ENCODE data around the gene LETM1. TPM values are rescaled to one million over a fixed set of nuclear protein-coding genes. Genes with fewer than 3 reads are reported as not detected.
"Not testable (repeated sequence)": the region's sequence is repeated elsewhere in the genome, so short reads cannot be mapped to it uniquely, and the experiment has no call there.

LETM1 gene
- total and polyA plus RNA-seq, 2 donors (not counting 1 experiment from before 2014, with no cell fraction given) = 28.5 to 45.1 TPM

DNA sequence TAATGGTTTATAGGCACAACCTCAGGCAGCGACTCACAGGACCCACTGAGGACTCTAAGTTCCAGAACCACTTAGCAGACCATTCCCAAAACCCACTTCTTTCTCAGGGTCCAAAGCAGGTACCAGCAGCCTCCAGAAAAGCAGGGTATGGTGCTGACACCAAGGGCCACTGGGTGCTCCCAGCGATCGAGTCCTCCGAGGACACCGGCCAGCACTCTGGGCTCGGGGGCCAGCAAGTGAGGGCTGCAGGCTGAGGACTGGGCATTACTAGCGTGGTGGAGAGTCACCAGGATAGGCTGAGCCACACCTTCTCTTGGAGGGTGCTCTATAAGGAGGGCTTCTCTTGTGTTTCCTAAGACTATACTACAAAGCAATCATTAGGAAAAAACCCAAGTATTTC lies 19.3 kb downstream of the LETM1 start:
- H3K4me1 Mint-ChIP-seq = peaks cover 23% of the 10 kb centered on the region
- peaks cover 21% of the 10 kb centered on the region for H3K79me2 ChIP-seq (ENCODE audit: control insufficient read depth, insufficient read depth, low read length)
- peaks cover 7% of the 10 kb centered on the region for H4K20me1 ChIP-seq (ENCODE audit: control insufficient read depth, insufficient read depth, low read length, poor library complexity, severe bottlenecking)
- no peak overlapping the region for H2AFZ ChIP-seq (ENCODE audit: insufficient read depth, low read depth, low read length, poor library complexity, severe bottlenecking)
- no peak overlapping the region for H3K9ac ChIP-seq (ENCODE audit: low read length)
- H3K27me3 Mint-ChIP-seq = no peaks in the 10 kb centered on the region
- TF ChIP-seq, protein P1, sequence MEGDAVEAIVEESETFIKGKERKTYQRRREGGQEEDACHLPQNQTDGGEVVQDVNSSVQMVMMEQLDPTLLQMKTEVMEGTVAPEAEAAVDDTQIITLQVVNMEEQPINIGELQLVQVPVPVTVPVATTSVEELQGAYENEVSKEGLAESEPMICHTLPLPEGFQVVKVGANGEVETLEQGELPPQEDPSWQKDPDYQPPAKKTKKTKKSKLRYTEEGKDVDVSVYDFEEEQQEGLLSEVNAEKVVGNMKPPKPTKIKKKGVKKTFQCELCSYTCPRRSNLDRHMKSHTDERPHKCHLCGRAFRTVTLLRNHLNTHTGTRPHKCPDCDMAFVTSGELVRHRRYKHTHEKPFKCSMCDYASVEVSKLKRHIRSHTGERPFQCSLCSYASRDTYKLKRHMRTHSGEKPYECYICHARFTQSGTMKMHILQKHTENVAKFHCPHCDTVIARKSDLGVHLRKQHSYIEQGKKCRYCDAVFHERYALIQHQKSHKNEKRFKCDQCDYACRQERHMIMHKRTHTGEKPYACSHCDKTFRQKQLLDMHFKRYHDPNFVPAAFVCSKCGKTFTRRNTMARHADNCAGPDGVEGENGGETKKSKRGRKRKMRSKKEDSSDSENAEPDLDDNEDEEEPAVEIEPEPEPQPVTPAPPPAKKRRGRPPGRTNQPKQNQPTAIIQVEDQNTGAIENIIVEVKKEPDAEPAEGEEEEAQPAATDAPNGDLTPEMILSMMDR (IDR thresholded peaks at IDR 0.05) = no peak
- no peak for TF ChIP-seq EZH2 (IDR thresholded peaks at IDR 0.05; ENCODE audit: borderline replicate concordance, insufficient read depth, low read depth, low read length, poor library complexity, severe bottlenecking)
- H3K27ac Mint-ChIP-seq = no peak overlapping the region
- H3K27ac ChIP-seq (ENCODE audit: low read length in 2 of 2) = no peak overlapping the region
- peaks cover 0 to 61% of the 10 kb centered on the region in 2 experiments for H3K36me3 ChIP-seq (replicated peaks in 1 of 2; ENCODE audit: control extremely low read depth in 1 of 2, control insufficient read depth in 1 of 2, extremely low read depth in 1 of 2, insufficient read depth in 2 of 2, low read length in 1 of 2)
- H3K4me3 ChIP-seq (ENCODE audit: control extremely low read depth in 1 of 5, extremely low read depth in 1 of 5, insufficient read depth in 1 of 5, low read depth in 2 of 5, low read length in 4 of 5) = no peak overlapping the region
- no peak overlapping the region for H3K4me2 ChIP-seq (replicated peaks; ENCODE audit: low read depth, low read length, poor library complexity, severe bottlenecking)
- ChIA-PET CTCF (no interaction called here), POLR2A (no interaction called here)
- no peaks in the 10 kb centered on the region for H3K9me3 Mint-ChIP-seq (ENCODE audit: insufficient read depth)
- no peaks in the 10 kb centered on the region for H3K27me3 ChIP-seq (replicated peaks in 1 of 4; ENCODE audit: control extremely low read depth in 1 of 4, control insufficient read depth in 3 of 4, insufficient read depth in 4 of 4, low read length in 3 of 4)
- ATAC-seq (ENCODE audit: low read depth) (no peak), DNase-seq (no peak)
- H3K4me1 ChIP-seq (ENCODE audit: control insufficient read depth in 2 of 2, insufficient read depth in 2 of 2, low read length in 2 of 2) = peaks cover 16 to 22% of the 10 kb centered on the region in 2 donors
- intact Hi-C loops (cut with micrococcal nuclease) = no loop called here
- no peaks in the 10 kb centered on the region for H3K9me3 ChIP-seq (ENCODE audit: control extremely low read depth in 1 of 3, control insufficient read depth in 2 of 3, insufficient read depth in 1 of 3, low read length in 2 of 3)
- WGBS (ENCODE audit: insufficient coverage) = 100% methylated on average over 5 of the region's 7 CpGs
- no peak overlapping the region for H3K4me3 Mint-ChIP-seq

DNA sequence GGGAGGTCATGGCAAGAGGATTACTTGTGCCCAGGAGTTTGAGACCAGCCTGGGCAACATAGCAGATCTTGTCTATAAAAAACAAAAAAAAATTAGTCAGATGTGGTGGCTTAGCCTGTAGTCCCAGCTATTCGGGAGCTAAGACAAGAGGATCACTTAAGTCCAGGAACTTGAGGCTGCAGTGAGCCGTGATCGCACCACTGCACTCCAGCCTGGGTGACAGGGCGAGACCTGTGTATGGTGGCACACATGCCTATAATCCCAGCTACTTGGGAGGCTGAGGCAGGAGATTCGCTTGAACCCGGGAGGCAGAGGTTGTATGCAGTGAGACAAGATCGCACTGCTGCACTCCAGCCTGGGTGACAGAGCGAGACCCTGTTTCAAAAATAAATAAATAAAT lies 20.1 kb downstream of the LETM1 start:
- H3K36me3 ChIP-seq (replicated peaks in 1 of 2; ENCODE audit: control extremely low read depth in 1 of 2, control insufficient read depth in 1 of 2, extremely low read depth in 1 of 2, insufficient read depth in 2 of 2, low read length in 1 of 2) = peaks cover 0 to 61% of the 10 kb centered on the region in 2 experiments
- H3K79me2 ChIP-seq (ENCODE audit: control insufficient read depth, insufficient read depth, low read length) = peaks cover 14% of the 10 kb centered on the region
- H3K9ac ChIP-seq (ENCODE audit: low read length); H3K27me3 ChIP-seq (replicated peaks in 1 of 4; ENCODE audit: control extremely low read depth in 1 of 4, control insufficient read depth in 3 of 4, insufficient read depth in 4 of 4, low read length in 3 of 4); H3K4me3 Mint-ChIP-seq; H3K4me2 ChIP-seq (replicated peaks; ENCODE audit: low read depth, low read length, poor library complexity, severe bottlenecking); POLR2A ChIA-PET; ATAC-seq (ENCODE audit: low read depth); H3K4me3 ChIP-seq (ENCODE audit: control extremely low read depth in 1 of 5, extremely low read depth in 1 of 5, insufficient read depth in 1 of 5, low read depth in 2 of 5, low read length in 4 of 5); H3K27me3 Mint-ChIP-seq; H4K20me1 ChIP-seq (ENCODE audit: control insufficient read depth, insufficient read depth, low read length, poor library complexity, severe bottlenecking); H3K27ac ChIP-seq (ENCODE audit: low read length in 2 of 2); H3K9me3 ChIP-seq (ENCODE audit: control extremely low read depth in 1 of 3, control insufficient read depth in 2 of 3, insufficient read depth in 1 of 3, low read length in 2 of 3); H2AFZ ChIP-seq (ENCODE audit: insufficient read depth, low read depth, low read length, poor library complexity, severe bottlenecking); H3K9me3 Mint-ChIP-seq (ENCODE audit: insufficient read depth); H3K27ac Mint-ChIP-seq; DNase-seq: not testable (repeated sequence)
- peaks cover 16 to 24% of the 10 kb centered on the region in 2 donors for H3K4me1 ChIP-seq (ENCODE audit: control insufficient read depth in 2 of 2, insufficient read depth in 2 of 2, low read length in 2 of 2)
- WGBS (ENCODE audit: insufficient coverage) = 100% methylated on average over 4 of the region's 8 CpGs
- peaks cover 27% of the 10 kb centered on the region for H3K4me1 Mint-ChIP-seq
- CTCF ChIA-PET = interaction anchor here (1.1 to 3.8 kb wide), 2 partner anchors 63 to 142 kb away, joined by 3 to 21 read pairs; no protein-coding TSS in a partner anchor
- intact Hi-C loops (cut with micrococcal nuclease) = loop anchor here (2.0 kb wide), 1 partner anchor 35 kb away; the partner anchor contains the start of gene NSD2
